ENCODE results near the gene RAET1E.
"Not testable (repeated sequence)": the region's sequence is repeated elsewhere in the genome, so short reads cannot be mapped to it uniquely, and the experiment has no call there.

The RAET1E gene

DNA sequence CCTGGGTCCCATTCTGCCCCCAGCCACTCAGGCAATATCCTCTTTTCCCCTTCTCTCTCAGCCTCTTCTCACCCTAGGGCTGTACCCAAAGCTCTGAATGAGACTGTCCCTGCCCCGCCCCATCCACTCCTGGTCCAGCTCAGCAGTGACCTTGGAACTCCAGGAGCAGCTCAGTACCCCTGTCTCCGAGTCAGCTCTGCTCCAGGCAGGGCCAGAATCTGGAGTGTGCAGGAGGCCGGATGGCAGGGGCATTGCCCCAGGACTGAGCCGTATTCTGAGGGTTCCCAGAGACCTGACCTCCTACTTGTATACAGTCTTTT, 27.0 kb upstream of the RAET1E start:
- H3K27ac ChIP-seq: no peak overlapping the region
- TF ChIP-seq ZFX (IDR thresholded peaks at IDR 0.05): no peak
- TF ChIP-seq, protein P1, sequence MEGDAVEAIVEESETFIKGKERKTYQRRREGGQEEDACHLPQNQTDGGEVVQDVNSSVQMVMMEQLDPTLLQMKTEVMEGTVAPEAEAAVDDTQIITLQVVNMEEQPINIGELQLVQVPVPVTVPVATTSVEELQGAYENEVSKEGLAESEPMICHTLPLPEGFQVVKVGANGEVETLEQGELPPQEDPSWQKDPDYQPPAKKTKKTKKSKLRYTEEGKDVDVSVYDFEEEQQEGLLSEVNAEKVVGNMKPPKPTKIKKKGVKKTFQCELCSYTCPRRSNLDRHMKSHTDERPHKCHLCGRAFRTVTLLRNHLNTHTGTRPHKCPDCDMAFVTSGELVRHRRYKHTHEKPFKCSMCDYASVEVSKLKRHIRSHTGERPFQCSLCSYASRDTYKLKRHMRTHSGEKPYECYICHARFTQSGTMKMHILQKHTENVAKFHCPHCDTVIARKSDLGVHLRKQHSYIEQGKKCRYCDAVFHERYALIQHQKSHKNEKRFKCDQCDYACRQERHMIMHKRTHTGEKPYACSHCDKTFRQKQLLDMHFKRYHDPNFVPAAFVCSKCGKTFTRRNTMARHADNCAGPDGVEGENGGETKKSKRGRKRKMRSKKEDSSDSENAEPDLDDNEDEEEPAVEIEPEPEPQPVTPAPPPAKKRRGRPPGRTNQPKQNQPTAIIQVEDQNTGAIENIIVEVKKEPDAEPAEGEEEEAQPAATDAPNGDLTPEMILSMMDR (conservative IDR thresholded peaks at IDR 0.05): no peak

DNA sequence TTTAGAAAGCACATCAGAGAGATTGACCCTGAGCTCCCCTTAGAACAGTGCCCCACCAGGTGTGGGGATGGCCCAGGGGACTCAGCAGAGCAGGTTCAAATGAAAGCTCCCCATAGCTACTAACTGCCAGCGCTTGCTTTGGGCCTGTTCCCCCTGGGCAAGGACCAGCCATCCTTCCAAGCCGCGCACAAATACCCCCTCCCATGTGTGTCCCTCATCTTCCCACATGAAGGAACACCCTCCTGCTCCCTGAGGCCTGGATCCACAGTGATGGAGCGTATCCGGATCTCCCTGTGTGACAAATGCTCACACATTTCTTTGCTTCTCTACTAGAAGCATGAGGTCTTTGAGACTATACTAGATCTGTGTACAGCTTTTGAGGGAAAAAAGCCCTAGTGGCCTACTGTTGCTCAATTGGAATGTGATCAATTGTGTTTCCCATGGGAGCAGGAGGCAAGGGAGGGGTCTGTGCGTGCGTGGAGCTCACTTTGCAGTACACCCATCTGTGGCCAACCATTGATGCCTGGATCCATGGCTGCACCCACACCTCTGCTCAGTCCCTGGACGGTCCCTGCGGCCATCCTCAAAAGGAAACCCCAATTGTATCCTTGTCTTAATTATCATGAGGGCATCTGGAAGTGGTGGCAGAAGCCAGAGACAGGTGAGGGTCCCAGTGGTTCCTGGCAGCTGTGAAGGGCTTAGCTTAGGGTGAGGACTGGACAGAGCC, 26.5 kb upstream of the RAET1E start:
- no peak overlapping the region for H3K27ac ChIP-seq
- TF ChIP-seq, protein P1 (conservative IDR thresholded peaks at IDR 0.05): no peak
- TF ChIP-seq ZFX (IDR thresholded peaks at IDR 0.05): no peak

DNA sequence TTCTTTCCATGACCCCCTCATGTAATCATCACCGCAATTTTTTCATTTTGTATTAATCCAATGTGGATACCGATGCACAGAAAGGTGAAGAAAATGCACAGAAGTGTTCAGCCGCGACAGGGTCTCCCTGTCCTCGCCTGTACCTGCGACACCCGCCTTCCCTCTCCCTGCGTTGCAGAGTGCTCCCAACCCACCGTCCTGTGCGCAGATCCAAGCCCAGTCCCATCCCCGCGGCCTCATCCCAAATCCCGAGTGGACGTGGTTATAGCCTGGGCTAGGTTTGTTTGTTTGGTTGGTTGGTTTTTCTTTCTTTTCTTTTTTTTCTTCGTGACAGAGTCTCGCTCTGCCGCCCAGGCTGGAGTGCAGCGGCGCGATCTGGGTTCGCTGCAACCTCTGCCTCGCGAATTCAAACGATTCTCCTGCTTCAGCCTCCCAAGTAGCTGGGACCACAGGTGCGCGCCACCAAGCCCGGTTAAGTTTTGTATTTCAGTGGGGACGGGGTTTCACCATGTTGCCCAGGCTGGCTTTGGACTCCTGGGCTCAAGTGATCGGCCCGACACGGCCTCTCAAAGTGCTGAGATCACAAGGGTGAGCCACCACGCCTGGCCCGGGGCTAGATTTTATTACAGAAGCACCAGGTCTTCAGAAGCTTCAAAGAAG, 25.5 kb upstream of the RAET1E start:
- no peak overlapping the region; the same call in 1 of the 2 replicates for H3K27ac ChIP-seq
- TF ChIP-seq ZFX (IDR thresholded peaks at IDR 0.05): no peak
- TF ChIP-seq, protein P1 (conservative IDR thresholded peaks at IDR 0.05): no peak

DNA sequence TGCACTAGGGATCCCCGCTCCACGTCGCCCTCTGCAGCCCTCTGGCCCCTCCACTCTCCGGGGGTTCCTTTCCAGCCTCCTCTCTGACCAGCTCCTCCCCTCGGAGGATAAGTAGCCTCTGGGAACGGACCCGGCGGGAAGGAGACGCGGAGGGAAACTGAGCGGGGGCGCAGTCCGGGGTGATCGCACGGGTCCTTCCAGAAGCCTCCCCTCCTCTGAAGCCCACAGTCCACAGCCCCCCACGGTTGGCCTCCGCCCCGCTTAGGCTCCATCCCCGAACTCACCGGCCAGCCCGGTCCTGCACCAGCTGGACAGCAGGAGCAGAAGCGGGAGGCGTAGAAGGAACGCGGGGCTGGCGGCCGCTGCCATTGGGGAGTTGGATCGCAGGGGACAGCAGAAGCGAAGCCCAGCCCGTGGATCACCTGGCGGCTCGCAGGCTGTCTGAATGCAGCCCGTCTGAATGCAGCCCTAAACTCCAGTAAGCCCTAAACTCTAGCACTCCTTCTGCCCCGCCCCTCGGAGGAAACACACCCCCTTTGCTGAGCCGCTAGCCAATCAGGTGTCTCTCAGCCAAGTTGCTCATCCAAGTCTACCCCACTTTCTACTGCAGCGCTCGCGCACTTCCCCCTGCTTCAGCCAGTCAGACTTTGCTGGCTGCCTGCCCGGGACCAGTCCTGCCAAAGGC, 24.9 kb upstream of the RAET1E start, which contains the start of gene RAET1G:
RAET1G (minus strand) TSS at position 480 of the 685 bp plus-strand sequence; CDS start at position 369, 111 bp downstream.
- H3K27ac ChIP-seq: no peak within 1 kb of the TSS; the same call in 1 of the 2 replicates
- TF ChIP-seq, protein P1 (conservative IDR thresholded peaks at IDR 0.05): no peak
- no peak for TF ChIP-seq ZFX (IDR thresholded peaks at IDR 0.05)

DNA sequence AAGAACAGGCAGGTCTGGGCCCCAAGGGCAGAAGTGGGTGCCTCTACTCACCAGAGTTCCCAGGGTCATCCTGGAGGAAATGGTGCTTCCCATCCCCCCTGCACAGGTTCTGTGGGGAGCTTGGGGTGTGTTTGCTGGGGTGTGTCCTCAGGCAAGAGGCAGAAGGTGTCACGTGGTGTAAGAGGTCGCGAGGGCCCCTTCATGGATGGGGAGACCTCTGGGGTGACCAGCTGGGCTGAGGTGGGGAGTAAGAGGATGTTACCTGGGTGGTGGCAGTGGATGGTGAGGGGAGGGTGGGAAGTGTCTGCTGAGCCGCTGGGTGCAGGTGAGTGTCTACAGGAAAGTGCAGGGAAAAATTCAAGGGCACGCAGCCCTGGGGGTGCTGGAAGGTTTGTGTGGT, 24.2 kb upstream of the RAET1E start:
- not testable (repeated sequence) for H3K27ac ChIP-seq

- no peak for TF ChIP-seq ZFX (IDR thresholded peaks at IDR 0.05)
- TF ChIP-seq, protein P1 (conservative IDR thresholded peaks at IDR 0.05): no peak
Measured at GRCh38 chr6:149921361-149921760, 23.4 kb upstream of the RAET1E start.

GRCh38 chr6:149919834-149920225, 21.9 kb upstream of the RAET1E start:
- H3K27ac ChIP-seq: no peak overlapping the region
- no peak for TF ChIP-seq ZFX (IDR thresholded peaks at IDR 0.05)
- TF ChIP-seq, protein P1 (conservative IDR thresholded peaks at IDR 0.05): no peak

More at GRCh38 chr6:149921361-149921760, 23.4 kb upstream of the RAET1E start:
- H3K27ac ChIP-seq: no peak overlapping the region

GRCh38 chr6:149919126-149919833, 21.4 kb upstream of the RAET1E start:
- not testable (repeated sequence) for H3K27ac ChIP-seq
